ENCODE measurements around the gene RALGPS1. TPM values are rescaled to one million over a fixed set of nuclear protein-coding genes. Genes with fewer than 3 reads are reported as not detected.

Gene RALGPS1
- total and polyA plus RNA-seq, 2 of the 13 experiments (the other 11 are each of a cell fraction or from before 2014, with no cell fraction given), result 3.7 to 6.5 TPM

DNA sequence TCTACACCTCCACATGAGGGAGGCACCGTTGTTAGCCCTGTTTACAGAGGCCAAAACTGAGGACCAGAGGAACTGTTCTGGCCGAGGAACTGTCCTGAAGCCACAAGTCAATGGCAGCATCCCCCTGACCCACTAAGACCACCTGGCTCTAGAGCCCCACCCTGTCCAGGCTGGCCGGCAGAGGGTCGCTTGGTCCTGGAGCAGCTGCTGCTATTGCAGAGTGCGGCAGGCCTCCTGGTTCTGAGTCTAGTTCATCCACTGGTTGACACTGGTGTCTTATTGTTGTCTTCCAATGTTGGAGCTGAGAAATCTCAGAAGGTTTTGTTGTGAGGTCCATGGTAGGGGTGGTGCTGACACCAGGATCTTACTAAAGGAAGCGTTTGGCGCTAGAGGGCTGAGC is 234.4 kb downstream of the RALGPS1 start:
- Histone ChIP-seq H3K4me3 (replicated peaks in 1 of 3; ENCODE audit: insufficient read depth in 1 of 3, low read depth in 2 of 3, low read length in 3 of 3) (no peak overlapping the region), H2AFZ (ENCODE audit: low read length) (no peak overlapping the region), H3K27me3 (ENCODE audit: control insufficient read depth in 1 of 2, insufficient read depth in 2 of 2, low read length in 2 of 2) (no peaks in the 10 kb centered on the region), H3K79me2 (ENCODE audit: insufficient read depth, low read length) (no peaks in the 10 kb centered on the region), H4K20me1 (ENCODE audit: insufficient read depth, low read length) (no peaks in the 10 kb centered on the region), H3K4me1 (ENCODE audit: insufficient read depth, low read length) (no peaks in the 10 kb centered on the region), H3K9ac (ENCODE audit: insufficient read depth, low read depth, low read length) (no peak overlapping the region), H3K27ac (ENCODE audit: extremely low read length, insufficient read depth, low read length) (no peak overlapping the region), H3K4me2 (ENCODE audit: low read depth, low read length) (no peak overlapping the region), H3K9me3 (ENCODE audit: low read length) (no peaks in the 10 kb centered on the region), H3K36me3 (replicated peaks in 1 of 2; ENCODE audit: control insufficient read depth in 1 of 2, insufficient read depth in 2 of 2, low read length in 2 of 2) (no peaks in the 10 kb centered on the region)
- ChIA-PET CTCF (ENCODE audit: low intra/inter-chr PET ratio, low total read pairs) (no interaction called here), POLR2A (no interaction called here)
- in situ Hi-C loops (cut with HindIII; ENCODE audit: extremely low pct_ligation_motif_present, low pct_unique_long_range_greater_than_20kb) (no loop called here), intact Hi-C loops (cut with micrococcal nuclease; ENCODE audit: unreplicated experiment) (no loop called here)
- FAIRE-seq (no peak), DNase-seq (ENCODE audit: low spot score) (no peak), ATAC-seq (no peak)
- BruUV-seq (replicated peaks), result no TSS peak
- TF ChIP-seq ZNF570 (CRISPR knock-in tag; IDR thresholded peaks at IDR 0.05; ENCODE audit: borderline replicate concordance), result no peak
- TF ChIP-seq, protein P1, sequence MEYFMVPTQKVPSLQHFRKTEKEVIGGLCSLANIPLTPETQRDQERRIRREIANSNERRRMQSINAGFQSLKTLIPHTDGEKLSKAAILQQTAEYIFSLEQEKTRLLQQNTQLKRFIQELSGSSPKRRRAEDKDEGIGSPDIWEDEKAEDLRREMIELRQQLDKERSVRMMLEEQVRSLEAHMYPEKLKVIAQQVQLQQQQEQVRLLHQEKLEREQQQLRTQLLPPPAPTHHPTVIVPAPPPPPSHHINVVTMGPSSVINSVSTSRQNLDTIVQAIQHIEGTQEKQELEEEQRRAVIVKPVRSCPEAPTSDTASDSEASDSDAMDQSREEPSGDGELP (IDR thresholded peaks at IDR 0.05; ENCODE audit: borderline replicate concordance, low read depth), result no peak
- TF ChIP-seq, protein P2, sequence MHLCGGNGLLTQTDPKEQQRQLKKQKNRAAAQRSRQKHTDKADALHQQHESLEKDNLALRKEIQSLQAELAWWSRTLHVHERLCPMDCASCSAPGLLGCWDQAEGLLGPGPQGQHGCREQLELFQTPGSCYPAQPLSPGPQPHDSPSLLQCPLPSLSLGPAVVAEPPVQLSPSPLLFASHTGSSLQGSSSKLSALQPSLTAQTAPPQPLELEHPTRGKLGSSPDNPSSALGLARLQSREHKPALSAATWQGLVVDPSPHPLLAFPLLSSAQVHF (CRISPR knock-in tag; IDR thresholded peaks at IDR 0.05), result no peak
- TF ChIP-seq ATF7 (IDR thresholded peaks at IDR 0.05), result no peak
- no peak for TF ChIP-seq ATF7 (CRISPR knock-in tag; IDR thresholded peaks at IDR 0.05)
- no peak for TF ChIP-seq ZFP36L2 (CRISPR knock-in tag; IDR thresholded peaks at IDR 0.05)
- TF ChIP-seq ZSCAN31 (CRISPR knock-in tag; IDR thresholded peaks at IDR 0.05; ENCODE audit: low read depth), result no peak
- TF ChIP-seq SKI (IDR thresholded peaks at IDR 0.05; ENCODE audit: partially characterized antibody), result no peak
- TF ChIP-seq, protein P3, sequence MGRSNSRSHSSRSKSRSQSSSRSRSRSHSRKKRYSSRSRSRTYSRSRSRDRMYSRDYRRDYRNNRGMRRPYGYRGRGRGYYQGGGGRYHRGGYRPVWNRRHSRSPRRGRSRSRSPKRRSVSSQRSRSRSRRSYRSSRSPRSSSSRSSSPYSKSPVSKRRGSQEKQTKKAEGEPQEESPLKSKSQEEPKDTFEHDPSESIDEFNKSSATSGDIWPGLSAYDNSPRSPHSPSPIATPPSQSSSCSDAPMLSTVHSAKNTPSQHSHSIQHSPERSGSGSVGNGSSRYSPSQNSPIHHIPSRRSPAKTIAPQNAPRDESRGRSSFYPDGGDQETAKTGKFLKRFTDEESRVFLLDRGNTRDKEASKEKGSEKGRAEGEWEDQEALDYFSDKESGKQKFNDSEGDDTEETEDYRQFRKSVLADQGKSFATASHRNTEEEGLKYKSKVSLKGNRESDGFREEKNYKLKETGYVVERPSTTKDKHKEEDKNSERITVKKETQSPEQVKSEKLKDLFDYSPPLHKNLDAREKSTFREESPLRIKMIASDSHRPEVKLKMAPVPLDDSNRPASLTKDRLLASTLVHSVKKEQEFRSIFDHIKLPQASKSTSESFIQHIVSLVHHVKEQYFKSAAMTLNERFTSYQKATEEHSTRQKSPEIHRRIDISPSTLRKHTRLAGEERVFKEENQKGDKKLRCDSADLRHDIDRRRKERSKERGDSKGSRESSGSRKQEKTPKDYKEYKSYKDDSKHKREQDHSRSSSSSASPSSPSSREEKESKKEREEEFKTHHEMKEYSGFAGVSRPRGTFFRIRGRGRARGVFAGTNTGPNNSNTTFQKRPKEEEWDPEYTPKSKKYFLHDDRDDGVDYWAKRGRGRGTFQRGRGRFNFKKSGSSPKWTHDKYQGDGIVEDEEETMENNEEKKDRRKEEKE (IDR thresholded peaks at IDR 0.05), result no peak
- TF ChIP-seq, protein P4, sequence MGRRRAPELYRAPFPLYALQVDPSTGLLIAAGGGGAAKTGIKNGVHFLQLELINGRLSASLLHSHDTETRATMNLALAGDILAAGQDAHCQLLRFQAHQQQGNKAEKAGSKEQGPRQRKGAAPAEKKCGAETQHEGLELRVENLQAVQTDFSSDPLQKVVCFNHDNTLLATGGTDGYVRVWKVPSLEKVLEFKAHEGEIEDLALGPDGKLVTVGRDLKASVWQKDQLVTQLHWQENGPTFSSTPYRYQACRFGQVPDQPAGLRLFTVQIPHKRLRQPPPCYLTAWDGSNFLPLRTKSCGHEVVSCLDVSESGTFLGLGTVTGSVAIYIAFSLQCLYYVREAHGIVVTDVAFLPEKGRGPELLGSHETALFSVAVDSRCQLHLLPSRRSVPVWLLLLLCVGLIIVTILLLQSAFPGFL (CRISPR knock-in tag; IDR thresholded peaks at IDR 0.05), result no peak
- TF ChIP-seq, protein P5, sequence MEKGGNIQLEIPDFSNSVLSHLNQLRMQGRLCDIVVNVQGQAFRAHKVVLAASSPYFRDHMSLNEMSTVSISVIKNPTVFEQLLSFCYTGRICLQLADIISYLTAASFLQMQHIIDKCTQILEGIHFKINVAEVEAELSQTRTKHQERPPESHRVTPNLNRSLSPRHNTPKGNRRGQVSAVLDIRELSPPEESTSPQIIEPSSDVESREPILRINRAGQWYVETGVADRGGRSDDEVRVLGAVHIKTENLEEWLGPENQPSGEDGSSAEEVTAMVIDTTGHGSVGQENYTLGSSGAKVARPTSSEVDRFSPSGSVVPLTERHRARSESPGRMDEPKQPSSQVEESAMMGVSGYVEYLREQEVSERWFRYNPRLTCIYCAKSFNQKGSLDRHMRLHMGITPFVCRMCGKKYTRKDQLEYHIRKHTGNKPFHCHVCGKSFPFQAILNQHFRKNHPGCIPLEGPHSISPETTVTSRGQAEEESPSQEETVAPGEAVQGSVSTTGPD (CRISPR knock-in tag; IDR thresholded peaks at IDR 0.05), result no peak
- TF ChIP-seq ZNF816 (CRISPR knock-in tag; IDR thresholded peaks at IDR 0.05; ENCODE audit: borderline replicate concordance), result no peak
- TF ChIP-seq KLF9 (CRISPR knock-in tag; IDR thresholded peaks at IDR 0.05; ENCODE audit: low read depth), result no peak
- TF ChIP-seq FOXK2 (IDR thresholded peaks at IDR 0.05), result no peak
- TF ChIP-seq ISL2 (CRISPR knock-in tag; IDR thresholded peaks at IDR 0.05), result no peak
- no peak for TF ChIP-seq NFIC (IDR thresholded peaks at IDR 0.05; ENCODE audit: low read length)
- no peak for TF ChIP-seq SP2 (CRISPR knock-in tag; IDR thresholded peaks at IDR 0.05)
- TF ChIP-seq ZNF720 (CRISPR knock-in tag; IDR thresholded peaks at IDR 0.05), result no peak
- TF ChIP-seq MAF1 (CRISPR knock-in tag; IDR thresholded peaks at IDR 0.05; ENCODE audit: borderline replicate concordance), result no peak
- no peak for TF ChIP-seq ZFP36L1 (CRISPR knock-in tag; IDR thresholded peaks at IDR 0.05)
- 76% methylated on average over 5 of the region's 7 CpGs for WGBS (ENCODE audit: low lambda C conversion rate)

Measured in HepG2 (cell line).